ENCODE measurements around the gene TIPIN. TPM values are rescaled to one million over a fixed set of nuclear protein-coding genes. Genes with fewer than 3 reads are reported as not detected.

The TIPIN gene
- total RNA-seq = 10 to 100 TPM; 36.4 to 42.7 TPM

GRCh38 chr15:66356359-66357236 lies at the start of gene TIPIN:
Gene TIPIN, minus strand, starts transcription at chr15:66356685. Its CDS starts 3,738 bp downstream, at chr15:66352947.
- DNase-seq (peak; percentile 99), ATAC-seq (peak; percentile 99)
- Mint-ChIP-seq H3K4me1 (ENCODE audit: low read depth) (peaks cover 42% of the 10 kb centered on the region), H3K27me3 (ENCODE audit: low read depth) (no peaks in the 10 kb centered on the region), H3K27ac (peak within 1 kb of the TSS; percentile 97), H3K4me3 (peak within 1 kb of the TSS; percentile 95), H3K36me3 (ENCODE audit: low read depth) (peaks cover 25% of the 10 kb centered on the region), H3K9me3 (ENCODE audit: insufficient read depth) (no peaks in the 10 kb centered on the region)
- ChIA-PET POLR2A (interaction anchor here (0.7 to 4.9 kb wide), 9 partner anchors 14 to 149 kb away, joined by 3 to 40 read pairs (median 4); partner anchors contain the start of genes MAP2K1, RPL4, SNAPC5 and ZWILCH), CTCF (interaction anchor here (0.8 to 5.0 kb wide), 5 partner anchors 13 to 142 kb away, joined by 3 to 56 read pairs (median 3); partner anchors contain the start of genes MAP2K1 and SNAPC5)

- CTCF ChIA-PET = interaction anchor here (1.3 to 9.7 kb wide), 4 partner anchors 12 to 92 kb away, joined by 5 to 87 read pairs (median 14); partner anchors contain the start of genes MAP2K1 and SNAPC5
- DNase-seq = no peak
- Mint-ChIP-seq H3K4me3 (no peak overlapping the region), H3K27me3 (ENCODE audit: low read depth) (no peaks in the 10 kb centered on the region), H3K36me3 (ENCODE audit: low read depth) (peaks cover 58% of the 10 kb centered on the region), H3K9me3 (ENCODE audit: insufficient read depth) (no peaks in the 10 kb centered on the region), H3K27ac (no peak overlapping the region), H3K4me1 (ENCODE audit: low read depth) (peaks cover 95% of the 10 kb centered on the region)
- POLR2A ChIA-PET = interaction anchor here (1.4 kb wide), 1 partner anchor 18 kb away, joined by 4 read pairs; no protein-coding TSS in a partner anchor
- ATAC-seq = no peak
Observed at GRCh38 chr15:66405615-66406014, 49.1 kb upstream of the TIPIN start.

- Mint-ChIP-seq H3K27ac (peak overlapping the region; percentile 78), H3K36me3 (ENCODE audit: low read depth) (peaks cover 60% of the 10 kb centered on the region), H3K4me1 (ENCODE audit: low read depth) (peaks cover 95% of the 10 kb centered on the region), H3K9me3 (ENCODE audit: insufficient read depth) (no peaks in the 10 kb centered on the region), H3K27me3 (ENCODE audit: low read depth) (no peaks in the 10 kb centered on the region), H3K4me3 (peak overlapping the region; percentile 57)
- ATAC-seq (no peak), DNase-seq (no peak)
- CTCF ChIA-PET = interaction anchor here (1.2 to 9.7 kb wide), 7 partner anchors 11 to 97 kb away, joined by 3 to 87 read pairs (median 5); partner anchors contain the start of genes MAP2K1 and SNAPC5
- POLR2A ChIA-PET = interaction anchor here (1.4 kb wide), 1 partner anchor 17 kb away, joined by 4 read pairs; no protein-coding TSS in a partner anchor
Observed at GRCh38 chr15:66405007-66405406, 48.5 kb upstream of the TIPIN start.

- Mint-ChIP-seq H3K36me3 (ENCODE audit: low read depth) (peaks cover 57% of the 10 kb centered on the region), H3K9me3 (ENCODE audit: insufficient read depth) (no peaks in the 10 kb centered on the region), H3K27ac (peak overlapping the region; percentile 78), H3K27me3 (ENCODE audit: low read depth) (no peaks in the 10 kb centered on the region), H3K4me3 (peak overlapping the region; percentile 57), H3K4me1 (ENCODE audit: low read depth) (peaks cover 93% of the 10 kb centered on the region)
- CTCF ChIA-PET = interaction anchor here (0.6 to 9.7 kb wide), 8 partner anchors 11 to 97 kb away, joined by 3 to 87 read pairs (median 4); partner anchors contain the start of genes MAP2K1 and SNAPC5
- POLR2A ChIA-PET = interaction anchor here (1.4 kb wide), 1 partner anchor 17 kb away, joined by 4 read pairs; no protein-coding TSS in a partner anchor
- ATAC-seq (no peak), DNase-seq (no peak)
Observed at GRCh38 chr15:66404532-66404931, 48.0 kb upstream of the TIPIN start.

- H3K36me3 Mint-ChIP-seq (ENCODE audit: low read depth) = peaks cover 57% of the 10 kb centered on the region
- DNase-seq = no peak
- H3K9me3 Mint-ChIP-seq (ENCODE audit: insufficient read depth) = no peaks in the 10 kb centered on the region
- no peaks in the 10 kb centered on the region for H3K27me3 Mint-ChIP-seq (ENCODE audit: low read depth)
- no peak for ATAC-seq
- H3K4me3 Mint-ChIP-seq = peak overlapping the region; percentile 57
- no peak overlapping the region for H3K27ac Mint-ChIP-seq
- ChIA-PET CTCF (interaction anchor here (0.6 to 9.7 kb wide), 11 partner anchors 9 to 97 kb away, joined by 3 to 87 read pairs (median 5); partner anchors contain the start of genes MAP2K1 and SNAPC5), POLR2A (interaction anchor here (1.4 kb wide), 1 partner anchor 16 kb away, joined by 4 read pairs; no protein-coding TSS in a partner anchor)
- peaks cover 93% of the 10 kb centered on the region for H3K4me1 Mint-ChIP-seq (ENCODE audit: low read depth)
Observed at GRCh38 chr15:66404122-66404521, 47.6 kb upstream of the TIPIN start.

GRCh38 chr15:66403323-66403722 lies 46.8 kb upstream of the TIPIN start:
- POLR2A ChIA-PET = interaction anchor here (0.9 to 2.3 kb wide), 4 partner anchors 14 to 101 kb away, joined by 3 to 10 read pairs (median 5); partner anchors contain the start of gene SNAPC5
- H3K27me3 Mint-ChIP-seq (ENCODE audit: low read depth) = no peaks in the 10 kb centered on the region

GRCh38 chr15:66402761-66403284 lies 46.3 kb upstream of the TIPIN start:
- no peak for DNase-seq
- no peaks in the 10 kb centered on the region for H3K27me3 Mint-ChIP-seq (ENCODE audit: low read depth)
- POLR2A ChIA-PET = interaction anchor here (0.5 to 2.3 kb wide), 5 partner anchors 13 to 101 kb away, joined by 3 to 10 read pairs (median 5); partner anchors contain the start of gene SNAPC5
- H3K27ac Mint-ChIP-seq = no peak overlapping the region
- no peak overlapping the region for H3K4me3 Mint-ChIP-seq
- CTCF ChIA-PET = interaction anchor here (0.8 to 9.7 kb wide), 10 partner anchors 9 to 449 kb away, joined by 3 to 87 read pairs (median 6); partner anchors contain the start of genes MAP2K1, RPL4, SNAPC5 and ZWILCH
- no peaks in the 10 kb centered on the region for H3K9me3 Mint-ChIP-seq (ENCODE audit: insufficient read depth)
- no peak for ATAC-seq
- peaks cover 83% of the 10 kb centered on the region for H3K4me1 Mint-ChIP-seq (ENCODE audit: low read depth)
- peaks cover 50% of the 10 kb centered on the region for H3K36me3 Mint-ChIP-seq (ENCODE audit: low read depth)

More at GRCh38 chr15:66403323-66403722, 46.8 kb upstream of the TIPIN start:
- Mint-ChIP-seq H3K36me3 (ENCODE audit: low read depth) (peaks cover 51% of the 10 kb centered on the region), H3K4me3 (no peak overlapping the region), H3K4me1 (ENCODE audit: low read depth) (peaks cover 86% of the 10 kb centered on the region), H3K27ac (no peak overlapping the region), H3K9me3 (ENCODE audit: insufficient read depth) (no peaks in the 10 kb centered on the region)
- CTCF ChIA-PET = interaction anchor here (0.8 to 9.7 kb wide), 10 partner anchors 10 to 448 kb away, joined by 3 to 87 read pairs (median 6); partner anchors contain the start of genes MAP2K1, RPL4, SNAPC5 and ZWILCH
- ATAC-seq (no peak), DNase-seq (no peak)

GRCh38 chr15:66401130-66402021 lies 44.9 kb upstream of the TIPIN start:
- ChIA-PET CTCF (interaction anchor here (0.6 to 9.7 kb wide), 8 partner anchors 9 to 97 kb away, joined by 3 to 87 read pairs (median 3); partner anchors contain the start of genes MAP2K1 and SNAPC5), POLR2A (interaction anchor here (0.6 to 2.3 kb wide), 4 partner anchors 9 to 302 kb away, joined by 3 to 10 read pairs (median 5); partner anchors contain the start of gene SNAPC5)
- Mint-ChIP-seq H3K27me3 (ENCODE audit: low read depth) (no peaks in the 10 kb centered on the region), H3K27ac (peak overlapping the region; percentile 86), H3K4me1 (ENCODE audit: low read depth) (peaks cover 77% of the 10 kb centered on the region), H3K36me3 (ENCODE audit: low read depth) (peaks cover 53% of the 10 kb centered on the region), H3K4me3 (peak overlapping the region; percentile 67), H3K9me3 (ENCODE audit: insufficient read depth) (no peaks in the 10 kb centered on the region)
- peak; percentile 45 for DNase-seq
- ATAC-seq = peak; percentile 78

GRCh38 chr15:66400351-66400774 lies 43.9 kb upstream of the TIPIN start:
- peaks cover 75% of the 10 kb centered on the region for H3K4me1 Mint-ChIP-seq (ENCODE audit: low read depth)
- ATAC-seq = no peak
- H3K9me3 Mint-ChIP-seq (ENCODE audit: insufficient read depth) = no peaks in the 10 kb centered on the region
- DNase-seq = no peak
- H3K27ac Mint-ChIP-seq = peak overlapping the region; percentile 58
- no peaks in the 10 kb centered on the region for H3K27me3 Mint-ChIP-seq (ENCODE audit: low read depth)
- ChIA-PET POLR2A (no interaction called here), CTCF (interaction anchor here (9.7 kb wide), 1 partner anchor 98 kb away, joined by 87 read pairs; the partner anchor contains the start of gene SNAPC5)
- H3K4me3 Mint-ChIP-seq = no peak overlapping the region
- H3K36me3 Mint-ChIP-seq (ENCODE audit: low read depth) = peaks cover 57% of the 10 kb centered on the region

GRCh38 chr15:66399276-66399675 lies 42.8 kb upstream of the TIPIN start:
- ChIA-PET CTCF (no interaction called here), POLR2A (no interaction called here)
- H3K4me3 Mint-ChIP-seq = no peak overlapping the region
- ATAC-seq (no peak), DNase-seq (no peak)
- H3K9me3 Mint-ChIP-seq (ENCODE audit: insufficient read depth) = no peaks in the 10 kb centered on the region
- peaks cover 78% of the 10 kb centered on the region for H3K4me1 Mint-ChIP-seq (ENCODE audit: low read depth)
- H3K27ac Mint-ChIP-seq = no peak overlapping the region
- H3K36me3 Mint-ChIP-seq (ENCODE audit: low read depth) = peaks cover 59% of the 10 kb centered on the region
- H3K27me3 Mint-ChIP-seq (ENCODE audit: low read depth) = no peaks in the 10 kb centered on the region

All from activated CD8-positive, alpha-beta T cell treated with anti-CD3 and anti-CD28 coated beads, Interleukin-2, amount 10 ng/mL, durations not matched to agents 7 days and 5 days (primary cell).